T-helper 9 cell (primary cell): ENCODE results near the gene EDC3.
"Not testable (repeated sequence)": the region's sequence is repeated elsewhere in the genome, so short reads cannot be mapped to it uniquely, and the experiment has no call there.

ENCODE experiments used
- DNase-seq: peaks from one replicate; pipeline ENCODE4 v3.0.0-alpha.2; 2020

Gene EDC3

GRCh38 chr15:74709011-74709410 is 13.2 kb upstream of the EDC3 start:
- DNase-seq: no peak

- DNase-seq: no peak
Observed at GRCh38 chr15:74696808-74697207, 984 bp upstream of the EDC3 start.

- no peak for DNase-seq
Observed at GRCh38 chr15:74696398-74696729, 540 bp upstream of the EDC3 start.

DNA sequence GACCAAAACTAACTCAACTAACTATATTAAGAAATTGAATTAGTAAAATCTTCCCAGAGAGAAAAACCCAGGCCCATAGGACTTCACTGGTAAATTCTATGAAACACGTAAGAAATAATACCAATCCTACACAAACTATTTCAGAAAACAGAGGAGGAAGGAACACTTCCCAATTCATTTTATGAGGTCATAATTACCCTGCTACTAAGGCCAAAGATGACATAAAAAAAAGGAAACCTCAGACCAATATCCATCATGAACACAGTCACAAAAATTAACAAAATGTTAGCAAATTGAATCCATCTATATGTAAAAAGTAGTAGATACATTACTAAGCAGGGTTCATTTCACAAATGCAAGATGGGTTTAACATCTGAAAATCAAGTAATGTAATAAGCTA is 3.5 kb downstream of the EDC3 start:
- no peak for DNase-seq

- no peak for DNase-seq
Observed at GRCh38 chr15:74683758-74684157, 12.1 kb downstream of the EDC3 start.

- no peak for DNase-seq
Observed at GRCh38 chr15:74682954-74683353, 12.9 kb downstream of the EDC3 start.

- no peak for DNase-seq
Observed at GRCh38 chr15:74680456-74680855, 15.4 kb downstream of the EDC3 start.

- DNase-seq: no peak
Observed at GRCh38 chr15:74676801-74677200, 19.0 kb downstream of the EDC3 start.

GRCh38 chr15:74674161-74674560 is 21.7 kb downstream of the EDC3 start:
- no peak for DNase-seq

DNA sequence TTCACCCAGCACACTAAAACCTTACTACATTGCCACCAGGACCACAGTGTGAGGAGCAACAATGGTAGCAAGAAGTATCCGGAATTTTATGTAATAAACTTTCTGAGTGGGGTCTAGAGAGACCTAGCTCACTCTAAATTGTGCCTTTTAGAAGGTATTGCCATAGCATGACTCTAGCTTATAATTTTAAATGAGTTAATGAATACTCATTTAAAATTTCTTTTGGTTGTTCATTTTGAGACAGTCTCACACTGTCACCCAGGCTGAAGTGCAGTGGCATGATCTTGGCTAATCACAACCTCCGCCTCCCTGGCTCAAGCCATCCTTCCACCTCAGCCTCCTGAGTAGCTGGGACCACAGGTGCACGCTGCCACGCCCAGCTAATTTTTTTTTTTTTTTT is 26.2 kb downstream of the EDC3 start:
- no peak for DNase-seq

DNA sequence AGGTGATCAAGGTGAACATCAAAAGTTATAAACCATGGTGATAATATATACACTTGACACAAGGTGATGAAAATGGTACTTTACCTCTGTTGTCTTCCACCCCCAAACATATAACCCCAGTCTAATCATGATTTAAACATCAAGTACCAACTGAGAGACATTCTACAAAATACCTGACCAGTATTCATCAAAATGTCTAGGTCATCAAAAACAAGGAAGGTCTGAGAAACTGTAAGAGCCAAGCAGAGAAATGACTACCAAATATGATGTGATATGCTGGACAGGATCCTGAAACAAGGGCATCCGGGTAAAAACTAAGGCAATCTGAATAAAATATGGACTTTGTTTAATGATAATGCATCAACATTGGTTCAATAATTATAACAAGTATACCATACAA is 27.8 kb downstream of the EDC3 start:
- DNase-seq: no peak

DNA sequence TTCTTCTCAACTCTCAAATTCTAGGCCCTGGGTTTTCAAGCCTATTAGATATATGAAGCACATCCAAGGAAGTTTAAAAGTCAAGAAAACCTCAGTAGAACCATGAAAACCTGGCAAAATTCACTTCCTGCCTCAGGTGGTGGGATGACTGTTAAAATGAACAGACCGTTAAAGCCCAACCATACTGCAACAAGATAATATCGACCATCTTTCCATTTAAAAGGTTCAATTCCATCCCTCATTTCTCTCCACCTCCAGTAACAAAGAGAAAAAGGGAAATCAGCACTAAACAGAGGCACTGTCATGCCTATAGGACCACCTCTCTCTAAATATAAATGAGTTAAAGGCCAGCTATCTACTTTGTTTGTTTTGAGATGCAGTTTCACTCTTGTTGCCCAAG is 31.2 kb downstream of the EDC3 start:
- no peak for DNase-seq

- DNase-seq: no peak
Observed at GRCh38 chr15:74664028-74664616, 31.7 kb downstream of the EDC3 start.

DNA sequence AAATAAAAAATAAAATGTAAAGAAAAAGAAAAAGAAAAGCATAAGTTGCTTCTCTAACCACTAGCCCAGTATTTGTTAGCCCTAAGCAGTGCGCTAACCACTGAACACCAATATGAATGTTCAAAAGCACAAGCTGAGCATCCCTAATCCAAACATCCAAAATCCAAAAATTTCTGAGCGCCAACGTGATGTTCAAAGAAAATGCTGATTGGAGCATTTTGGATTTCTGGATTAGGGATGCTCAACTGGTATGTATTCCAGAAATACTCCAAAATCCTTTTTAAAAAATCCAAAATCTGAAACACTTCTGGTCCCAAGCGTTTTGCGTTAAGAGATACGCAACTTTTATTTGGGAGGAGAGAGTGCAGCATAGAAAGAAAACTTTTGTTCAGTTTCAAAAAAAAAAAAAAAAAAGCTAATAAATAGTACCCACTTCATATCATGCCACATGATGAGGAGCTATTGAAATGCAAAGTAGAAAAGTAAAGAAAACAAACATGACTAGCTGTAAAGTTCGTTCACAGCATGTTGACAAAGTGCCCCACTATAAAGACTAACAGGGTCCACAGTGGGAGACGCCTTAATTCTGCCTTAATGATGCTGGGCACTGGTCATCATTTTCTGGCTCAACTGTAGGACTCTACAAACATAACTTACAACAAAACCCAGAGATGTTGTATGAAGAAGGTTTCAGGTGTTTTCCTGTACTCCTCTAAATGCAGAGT is 32.4 kb downstream of the EDC3 start:
- DNase-seq: no peak

- no peak for DNase-seq
Observed at GRCh38 chr15:74662064-74662860, 33.6 kb downstream of the EDC3 start.

- DNase-seq: not testable (repeated sequence)
Observed at GRCh38 chr15:74661280-74661679, 34.5 kb downstream of the EDC3 start.

- DNase-seq: no peak
Observed at GRCh38 chr15:74657846-74658245, 38.0 kb downstream of the EDC3 start.

DNA sequence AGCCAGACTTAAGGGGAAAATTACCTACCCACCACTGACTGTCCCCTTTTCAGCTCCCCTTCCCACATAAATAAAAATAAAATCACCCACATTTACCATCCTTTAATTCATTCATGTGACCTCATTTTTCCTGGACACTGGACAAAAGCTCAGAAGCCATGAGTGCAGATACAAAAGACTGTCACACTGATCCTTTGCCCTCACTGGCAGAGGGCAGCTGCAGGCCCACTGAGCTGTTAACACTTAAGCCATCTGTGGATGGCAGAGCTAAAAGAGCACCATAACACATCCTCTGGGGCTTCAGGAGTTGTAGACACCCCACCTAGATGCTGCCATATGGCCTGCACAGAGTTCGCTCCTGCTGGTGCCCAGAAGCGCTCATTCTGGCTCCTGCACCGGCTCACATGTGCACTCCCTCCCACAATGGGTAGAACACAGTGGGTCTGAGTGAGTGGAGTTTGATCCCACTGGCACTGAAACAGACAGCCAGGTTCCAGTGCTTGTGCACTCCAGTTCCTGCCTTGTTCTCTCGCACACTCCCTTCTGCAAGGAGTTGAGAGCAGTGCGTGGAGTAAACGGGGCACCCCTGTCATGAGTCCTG is 38.8 kb downstream of the EDC3 start:
- DNase-seq: no peak

GRCh38 chr15:74655424-74655823 is 40.4 kb downstream of the EDC3 start:
- no peak for DNase-seq

- DNase-seq: no peak
Observed at GRCh38 chr15:74653426-74654102, 42.3 kb downstream of the EDC3 start.

DNA sequence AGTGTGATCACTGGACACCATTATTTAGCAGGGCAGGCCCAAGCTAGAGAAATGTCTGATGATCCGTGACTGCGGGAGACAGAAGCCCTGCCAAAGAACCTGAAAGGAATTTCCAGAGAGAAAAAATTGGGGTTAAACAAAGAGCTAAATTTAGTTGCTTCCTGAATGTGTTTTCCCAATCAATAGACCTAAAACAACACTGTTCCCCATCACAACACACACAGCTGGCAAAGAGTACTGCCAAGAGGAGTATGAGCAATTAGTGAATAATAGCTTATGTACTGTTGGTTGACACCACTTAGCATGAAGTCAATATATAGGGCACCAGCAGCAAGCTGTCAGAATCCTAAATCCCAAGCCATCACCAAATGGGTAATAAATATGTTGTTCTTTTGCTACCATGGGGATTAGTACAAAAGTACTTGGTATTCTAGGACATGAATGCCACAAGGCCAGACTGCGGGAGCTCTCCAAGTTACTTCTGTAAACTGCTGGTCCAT is 44.5 kb downstream of the EDC3 start:
- DNase-seq: no peak

- no peak for DNase-seq
Observed at GRCh38 chr15:74648051-74648842, 47.6 kb downstream of the EDC3 start.
